DOHH2 (cell line): ENCODE results near the gene FPR3.

ENCODE experiments used
- CTCF ChIP-seq: fragments of 200-600 bp; sonication (generic); IDR thresholded peaks from one replicate; pipeline ENCODE4 v1.5.1; 2014; ENCODE audit warnings: antibody characterized with exemption, mild to moderate bottlenecking, low read depth, low read length; ENCODE audit not compliant: poor library complexity, severe bottlenecking
- EZH2phosphoT487 ChIP-seq: fragments of 200-600 bp; sonication (generic); IDR thresholded peaks from 2 replicates; pipeline ENCODE4 v1.6.1; 2017; ENCODE audit warnings: borderline replicate concordance, mild to moderate bottlenecking, antibody characterized with exemption, low read length, moderate library complexity, mixed read lengths

- TF ChIP-seq CTCF = no peak
- TF ChIP-seq EZH2phosphoT487 = no peak
Measured at GRCh38 chr19:51798062-51798461, 3.1 kb downstream of the FPR3 start.
